WTC11 (cell line): Measurements from ENCODE around the gene MAP3K3. TPM values are rescaled to one million over a fixed set of nuclear protein-coding genes. Genes with fewer than 3 reads are reported as not detected.
A peak's percentile ranks its signal among the peaks of the same experiment; 100 is the strongest.

Experiments used
- ATAC-seq: fragments of 200-7000 bp; cut with Tn5 transposase; 2 replicates; pipeline ENCODE4 v1.10.0; 2021; ENCODE audit warnings: mild to moderate bottlenecking, moderate library complexity
- CTCF ChIA-PET: fragments of 300-600 bp; sonication (Branson Sonifier 250); formaldehyde crosslinking; loops from one replicate; lab custom pipeline; 2021; ENCODE audit warnings: antibody characterized with exemption; lab: Charles Lee
- POLR2A ChIA-PET: fragments of 350-600 bp; sonication (Branson Sonifier 250); formaldehyde crosslinking; loops from one replicate; lab custom pipeline; 2021; ENCODE audit warnings: antibody characterized with exemption; lab: Charles Lee
- DNase-seq: peaks from one replicate; pipeline ENCODE4 v3.0.0; 2021; ENCODE audit warnings: low spot score
- H3K27ac Mint-ChIP-seq: 2 replicates; pipeline ENCODE4 v1.8.0; 2021; ENCODE audit warnings: mixed read lengths
- H3K27me3 Mint-ChIP-seq: 2 replicates; pipeline ENCODE4 v1.8.0; 2021; ENCODE audit warnings: low read depth, mild to moderate bottlenecking, moderate library complexity, mixed read lengths
- H3K36me3 Mint-ChIP-seq: 2 replicates; pipeline ENCODE4 v1.8.0; 2021; ENCODE audit warnings: mixed read lengths
- H3K4me1 Mint-ChIP-seq: 2 replicates; pipeline ENCODE4 v1.8.0; 2022; ENCODE audit warnings: mixed read lengths
- H3K4me3 Mint-ChIP-seq: 2 replicates; pipeline ENCODE4 v1.8.0; 2021; ENCODE audit warnings: mild to moderate bottlenecking, moderate library complexity, mixed read lengths
- H3K9me3 Mint-ChIP-seq: 2 replicates; pipeline ENCODE4 v1.8.0; 2021; ENCODE audit warnings: mixed read lengths
- ATF2 ChIP-seq: sonication (generic); formaldehyde crosslinking; IDR thresholded peaks from 2 replicates; pipeline ENCODE4 v1.8.1; 2022; ENCODE audit warnings: low read depth, missing genetic modification reagents, borderline replicate concordance
- CTCF ChIP-seq: fragments of 200-600 bp; IDR thresholded peaks from 2 replicates; pipeline ENCODE4 v1.8.0; 2022; ENCODE audit warnings: antibody characterized with exemption
- ELF4 ChIP-seq: sonication (generic); formaldehyde crosslinking; IDR thresholded peaks from 2 replicates; pipeline ENCODE4 v1.8.1; 2022; ENCODE audit warnings: low read depth, mild to moderate bottlenecking, moderate library complexity, missing genetic modification reagents
- ETV6 ChIP-seq: sonication (generic); formaldehyde crosslinking; IDR thresholded peaks from 2 replicates; pipeline ENCODE4 v1.8.1; 2022; ENCODE audit warnings: mild to moderate bottlenecking, missing genetic modification reagents
- FOXP1 ChIP-seq: sonication (generic); formaldehyde crosslinking; IDR thresholded peaks from 2 replicates; pipeline ENCODE4 v1.8.0; 2022; ENCODE audit warnings: missing genetic modification reagents, mild to moderate bottlenecking, moderate library complexity, borderline replicate concordance
- MYBL2 ChIP-seq: sonication (generic); formaldehyde crosslinking; IDR thresholded peaks from 2 replicates; pipeline ENCODE4 v1.8.1; 2023; ENCODE audit warnings: mild to moderate bottlenecking, moderate library complexity, missing genetic modification reagents
- SMAD4 ChIP-seq: sonication (generic); formaldehyde crosslinking; IDR thresholded peaks from 2 replicates; pipeline ENCODE4 v1.8.0; 2022; ENCODE audit warnings: mild to moderate bottlenecking, missing genetic modification reagents
- ZNF138 ChIP-seq: sonication (generic); formaldehyde crosslinking; conservative IDR thresholded peaks from 2 replicates; pipeline ENCODE4 v1.8.1; 2022; ENCODE audit warnings: mild to moderate bottlenecking, moderate library complexity, missing genetic modification reagents
- ZNF281 ChIP-seq: sonication (generic); formaldehyde crosslinking; IDR thresholded peaks from 2 replicates; pipeline ENCODE4 v1.8.0; 2023; ENCODE audit warnings: mild to moderate bottlenecking, missing genetic modification reagents
- ZNF532 ChIP-seq: fragments of 250-450 bp; sonication (Bioruptor Pico); IDR thresholded peaks from 2 replicates; pipeline ENCODE4 v1.9.0; 2021; ENCODE audit warnings: mild to moderate bottlenecking, borderline replicate concordance
- total RNA-seq: library from RNA; stranded (reverse); gene quantifications from 3 replicates; pipeline ENCODE4 v1.2.3, GENCODE V29; 2021
- TF ChIP-seq, protein P1 (sequence below): sonication (generic); formaldehyde crosslinking; IDR thresholded peaks from 2 replicates; pipeline ENCODE4 v1.8.1; 2023; ENCODE audit warnings: mild to moderate bottlenecking, moderate library complexity, missing genetic modification reagents
- TF ChIP-seq, protein P2 (sequence below): sonication (generic); formaldehyde crosslinking; IDR thresholded peaks from 2 replicates; pipeline ENCODE4 v1.8.0; 2023; ENCODE audit warnings: missing genetic modification reagents
- TF ChIP-seq, protein P3 (sequence below): fragments of 250-450 bp; sonication (Bioruptor Pico); IDR thresholded peaks from 2 replicates; pipeline ENCODE4 v1.9.0; 2021; ENCODE audit warnings: moderate library complexity, mild to moderate bottlenecking, inconsistent platforms, borderline replicate concordance

The MAP3K3 gene
- total RNA-seq, 1 experiment from 2014 or later: 25.7 TPM

- TF ChIP-seq ZNF532 (CRISPR knock-in tag): no peak
- TF ChIP-seq ETV6 (CRISPR knock-in tag): peak; percentile 89
- TF ChIP-seq, protein P1, sequence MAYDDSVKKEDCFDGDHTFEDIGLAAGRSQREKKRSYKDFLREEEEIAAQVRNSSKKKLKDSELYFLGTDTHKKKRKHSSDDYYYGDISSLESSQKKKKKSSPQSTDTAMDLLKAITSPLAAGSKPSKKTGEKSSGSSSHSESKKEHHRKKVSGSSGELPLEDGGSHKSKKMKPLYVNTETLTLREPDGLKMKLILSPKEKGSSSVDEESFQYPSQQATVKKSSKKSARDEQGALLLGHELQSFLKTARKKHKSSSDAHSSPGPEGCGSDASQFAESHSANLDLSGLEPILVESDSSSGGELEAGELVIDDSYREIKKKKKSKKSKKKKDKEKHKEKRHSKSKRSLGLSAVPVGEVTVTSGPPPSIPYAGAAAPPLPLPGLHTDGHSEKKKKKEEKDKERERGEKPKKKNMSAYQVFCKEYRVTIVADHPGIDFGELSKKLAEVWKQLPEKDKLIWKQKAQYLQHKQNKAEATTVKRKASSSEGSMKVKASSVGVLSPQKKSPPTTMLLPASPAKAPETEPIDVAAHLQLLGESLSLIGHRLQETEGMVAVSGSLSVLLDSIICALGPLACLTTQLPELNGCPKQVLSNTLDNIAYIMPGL (CRISPR knock-in tag): peak; percentile 88
- TF ChIP-seq, protein P2, sequence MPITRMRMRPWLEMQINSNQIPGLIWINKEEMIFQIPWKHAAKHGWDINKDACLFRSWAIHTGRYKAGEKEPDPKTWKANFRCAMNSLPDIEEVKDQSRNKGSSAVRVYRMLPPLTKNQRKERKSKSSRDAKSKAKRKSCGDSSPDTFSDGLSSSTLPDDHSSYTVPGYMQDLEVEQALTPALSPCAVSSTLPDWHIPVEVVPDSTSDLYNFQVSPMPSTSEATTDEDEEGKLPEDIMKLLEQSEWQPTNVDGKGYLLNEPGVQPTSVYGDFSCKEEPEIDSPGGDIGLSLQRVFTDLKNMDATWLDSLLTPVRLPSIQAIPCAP (CRISPR knock-in tag): no peak
- no peak for TF ChIP-seq ELF4 (CRISPR knock-in tag)
- TF ChIP-seq ZNF281 (CRISPR knock-in tag): peak; percentile 67; the same call in 1 of the 2 replicates
- peak; percentile 30; the same call in 1 of the 2 replicates for TF ChIP-seq FOXP1 (CRISPR knock-in tag)
- TF ChIP-seq ZNF138 (CRISPR knock-in tag): no peak
- TF ChIP-seq ATF2 (CRISPR knock-in tag): no peak
- no peak for TF ChIP-seq SMAD4 (CRISPR knock-in tag)
- TF ChIP-seq MYBL2: no peak
- TF ChIP-seq, all 79 proteins: peak for 19
Measured at GRCh38 chr17:63621684-63622573, at the start of gene MAP3K3 (continued).

DNA sequence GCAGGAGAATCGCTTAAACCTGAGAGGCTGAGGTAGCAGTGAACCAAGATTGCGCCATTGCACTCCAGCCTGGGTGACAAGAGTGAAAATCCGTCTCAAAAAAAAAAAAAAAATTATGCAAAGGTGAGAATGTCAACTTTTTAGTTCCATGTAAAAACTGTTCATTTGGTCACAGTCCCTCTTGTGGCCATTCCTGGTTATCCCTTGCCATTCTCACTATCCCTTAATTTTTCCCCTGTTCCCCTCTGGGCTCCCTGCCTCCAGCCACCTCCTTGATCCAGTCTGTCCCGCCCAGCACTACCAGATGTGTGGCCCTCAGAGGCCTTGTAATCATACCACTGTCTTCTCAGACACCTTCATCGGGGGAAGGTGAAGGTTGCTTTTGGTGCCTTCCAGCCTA, 48.6 kb upstream of the MAP3K3 start:
- peak; percentile 30 for DNase-seq
- CTCF ChIA-PET: interaction anchor here (0.6 to 3.4 kb wide), 14 partner anchors 29 to 1220 kb away, joined by 3 to 19 read pairs (median 4); partner anchors contain the start of gene KCNH6
- H3K9me3 Mint-ChIP-seq: no peaks in the 10 kb centered on the region

More for the DNA sequence above, 48.6 kb upstream of the MAP3K3 start:
- Mint-ChIP-seq H3K4me1 (peaks cover 3% of the 10 kb centered on the region), H3K27me3 (no peaks in the 10 kb centered on the region), H3K27ac (peak overlapping the region; percentile 4), H3K4me3 (no peak overlapping the region), H3K36me3 (no peaks in the 10 kb centered on the region)
- TF ChIP-seq CTCF: 0 out of 2 replicates have a peak, but pooled peaks have one; percentile 30
- TF ChIP-seq, protein P3, sequence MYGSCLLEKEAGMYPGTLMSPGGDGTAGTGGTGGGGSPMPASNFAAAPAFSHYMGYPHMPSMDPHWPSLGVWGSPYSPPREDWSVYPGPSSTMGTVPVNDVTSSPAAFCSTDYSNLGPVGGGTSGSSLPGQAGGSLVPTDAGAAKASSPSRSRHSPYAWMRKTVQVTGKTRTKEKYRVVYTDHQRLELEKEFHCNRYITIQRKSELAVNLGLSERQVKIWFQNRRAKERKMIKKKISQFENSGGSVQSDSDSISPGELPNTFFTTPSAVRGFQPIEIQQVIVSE: no peak
- POLR2A ChIA-PET: no interaction called here
- ATAC-seq: peak; percentile 77
